T-helper 22 cell (primary cell): ENCODE data around the gene RCAN3.
"Not testable (repeated sequence)": the region's sequence is repeated elsewhere in the genome, so short reads cannot be mapped to it uniquely, and the experiment has no call there.

ENCODE experiments used
- DNase-seq: peaks from one replicate; pipeline ENCODE4 v3.0.0-alpha.2; 2020; ENCODE audit warnings: low read depth

RCAN3 gene

GRCh38 chr1:24502709-24503058 is at the start of gene RCAN3:
TSS of gene RCAN3 (plus strand) at chr1:24502836. CDS start at chr1:24514373, 11,537 bp downstream.
- peak; percentile 78 for DNase-seq

DNA sequence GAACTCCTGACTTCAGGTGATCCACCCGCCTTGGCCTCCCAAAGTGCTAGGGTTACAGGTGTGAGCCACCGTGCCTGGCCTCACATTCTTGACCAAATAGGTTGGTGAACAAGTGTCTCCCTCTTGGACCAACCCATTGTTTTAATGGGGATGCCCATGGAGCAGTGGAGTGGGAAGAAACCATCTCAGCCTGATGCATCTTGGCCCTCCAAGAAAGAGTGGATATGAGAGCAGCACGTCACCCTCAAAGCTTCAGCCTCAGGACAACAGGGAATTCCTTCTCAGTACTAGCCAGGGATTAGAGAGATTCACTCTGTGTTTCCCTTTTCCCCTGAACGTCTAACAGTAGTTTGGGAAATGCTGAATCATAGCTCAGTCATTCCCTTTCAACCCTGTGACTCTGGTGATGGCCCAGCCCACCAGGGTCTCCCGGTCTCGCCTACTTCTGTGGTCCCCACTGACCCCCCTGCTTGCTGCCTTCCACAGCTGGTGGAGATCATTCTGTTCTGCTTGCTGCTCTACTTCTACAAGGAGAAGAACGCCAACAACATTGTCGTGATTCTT is 49.6 kb upstream of the RCAN3 start:
- DNase-seq: no peak

GRCh38 chr1:24454673-24455072 is 48.0 kb upstream of the RCAN3 start:
- no peak for DNase-seq

- DNase-seq: no peak
These were observed 47.4 kb upstream of the RCAN3 start for GRCh38 chr1:24455272-24455671.

- DNase-seq: no peak
These were observed 44.8 kb upstream of the RCAN3 start for GRCh38 chr1:24457866-24458265.

- DNase-seq: no peak
These were observed 42.9 kb upstream of the RCAN3 start for GRCh38 chr1:24459551-24460266.

- DNase-seq: not testable (repeated sequence)
These were observed 40.5 kb upstream of the RCAN3 start for GRCh38 chr1:24462128-24462527.

- DNase-seq: no peak
These were observed 38.6 kb upstream of the RCAN3 start for GRCh38 chr1:24463776-24464735.

GRCh38 chr1:24465099-24465498 is 37.5 kb upstream of the RCAN3 start:
- DNase-seq: no peak

GRCh38 chr1:24465638-24466037 is 37.0 kb upstream of the RCAN3 start:
- no peak for DNase-seq

- no peak for DNase-seq
These were observed 33.8 kb upstream of the RCAN3 start for GRCh38 chr1:24468685-24469316.

GRCh38 chr1:24470592-24470991 is 32.0 kb upstream of the RCAN3 start:
- no peak for DNase-seq

DNA sequence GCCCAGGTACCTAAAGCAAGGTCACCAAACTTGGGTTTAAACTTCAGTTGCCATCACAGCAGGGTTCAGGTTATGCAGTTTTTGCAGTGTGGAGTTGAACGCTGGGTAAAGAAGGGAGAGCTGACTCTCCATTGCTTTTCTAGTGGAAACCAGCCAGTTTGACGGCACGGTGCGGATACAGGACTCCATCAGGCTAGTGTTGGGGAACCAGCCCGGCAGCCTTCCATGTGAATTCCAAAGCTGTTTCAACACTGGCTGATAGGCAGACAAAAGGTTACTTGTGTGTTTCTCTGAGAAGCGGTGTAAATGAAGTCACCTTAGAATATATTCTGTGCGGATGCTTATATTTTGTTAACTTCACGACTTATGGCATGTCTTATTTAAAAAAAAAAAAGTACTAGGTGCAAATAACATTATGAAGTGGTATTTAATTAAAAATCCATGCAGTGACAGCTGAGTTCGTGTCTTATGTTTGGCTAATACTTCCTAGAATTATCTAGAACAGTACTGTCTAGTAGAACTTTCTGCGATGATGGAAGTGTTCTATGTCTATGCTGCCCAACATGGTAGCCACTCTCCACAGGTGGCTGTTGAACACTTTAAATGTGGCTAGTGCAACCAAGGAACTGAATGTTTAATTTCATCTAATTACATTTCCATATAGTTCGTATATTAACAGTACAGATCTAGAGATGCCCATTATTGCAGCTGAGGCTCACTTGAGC is 29.9 kb upstream of the RCAN3 start:
- no peak for DNase-seq

- no peak for DNase-seq
These were observed 28.4 kb upstream of the RCAN3 start for GRCh38 chr1:24474193-24474592.

GRCh38 chr1:24475700-24476099 is 26.9 kb upstream of the RCAN3 start:
- DNase-seq: no peak

- no peak for DNase-seq
These were observed 26.1 kb upstream of the RCAN3 start for GRCh38 chr1:24476571-24476970.

DNA sequence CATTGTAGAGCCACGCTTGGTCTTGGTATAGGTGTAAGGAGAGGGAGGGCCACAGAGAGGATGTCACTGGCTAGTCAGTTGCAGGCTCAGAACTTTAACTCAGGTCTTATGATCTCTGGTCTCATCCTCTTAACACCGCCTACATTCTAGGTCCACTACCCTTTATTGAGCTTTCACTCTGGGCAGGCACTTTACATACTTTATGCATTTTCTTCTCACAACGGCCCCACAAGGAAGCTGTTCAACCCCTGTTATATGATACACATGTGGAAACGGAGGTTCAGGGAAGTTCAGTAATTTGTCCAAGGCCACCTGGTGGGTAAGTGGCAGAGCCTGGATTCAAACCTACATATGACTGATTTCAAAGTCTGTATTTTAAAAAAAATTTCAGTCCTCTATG is 25.3 kb upstream of the RCAN3 start:
- no peak for DNase-seq

DNA sequence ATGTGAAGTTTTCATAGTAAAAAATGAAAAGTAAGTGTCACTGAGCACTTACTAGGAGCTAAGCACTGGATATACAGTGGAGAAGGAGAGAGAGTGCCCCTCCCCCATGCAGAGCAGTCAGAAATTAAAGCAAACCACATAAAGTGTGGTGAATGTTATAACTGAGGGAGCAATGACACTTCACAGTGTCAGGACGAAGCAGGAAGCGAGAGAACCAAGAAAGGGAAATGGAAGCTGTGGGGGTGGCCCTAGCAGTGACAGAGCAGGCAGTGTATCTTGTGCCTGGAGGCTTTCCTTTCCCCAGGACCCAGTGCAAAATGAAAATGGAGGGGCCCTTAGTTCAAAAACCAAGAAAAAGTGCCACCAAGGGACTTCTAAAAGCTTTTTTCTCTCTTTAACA is 21.5 kb upstream of the RCAN3 start:
- DNase-seq: peak; percentile 46

DNA sequence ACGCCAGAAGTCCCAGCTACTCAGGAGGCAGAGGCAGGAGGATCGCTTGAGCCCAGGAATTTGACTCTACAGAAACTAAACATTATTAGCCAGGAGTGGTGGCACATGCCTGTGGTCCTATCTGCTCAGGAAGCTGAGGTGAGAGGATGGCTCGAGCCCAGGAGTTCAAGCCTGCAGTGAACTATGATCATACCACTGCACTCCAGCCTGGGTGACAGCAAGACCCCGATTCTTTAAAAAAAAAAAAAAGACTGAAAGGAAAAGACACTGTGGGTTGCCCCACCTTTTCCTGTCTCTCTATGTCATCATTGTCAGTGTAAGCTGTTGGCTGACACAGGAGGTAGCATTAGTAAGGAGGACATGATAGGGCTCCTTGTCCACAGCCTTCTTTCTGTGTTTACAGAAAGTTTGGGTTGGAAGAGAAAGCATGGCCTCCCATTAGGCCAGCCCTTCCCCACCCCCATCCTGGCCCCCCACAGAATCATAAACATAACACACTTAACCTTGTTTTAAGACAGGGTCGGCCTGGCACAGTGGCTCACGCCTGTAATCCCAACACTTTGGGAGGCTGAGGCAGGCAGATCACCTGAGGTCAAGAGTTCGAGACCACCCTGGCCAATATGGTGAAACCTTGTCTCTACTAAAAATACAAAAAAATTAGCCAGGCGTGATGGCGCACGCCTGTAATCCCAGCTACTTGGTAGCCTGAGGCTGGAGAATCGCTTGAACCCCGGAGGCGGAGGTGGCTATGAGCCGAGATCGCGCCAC is 20.6 kb upstream of the RCAN3 start:
- peak; percentile 43 for DNase-seq

- no peak for DNase-seq
These were observed 19.2 kb upstream of the RCAN3 start for GRCh38 chr1:24483441-24483840.

DNA sequence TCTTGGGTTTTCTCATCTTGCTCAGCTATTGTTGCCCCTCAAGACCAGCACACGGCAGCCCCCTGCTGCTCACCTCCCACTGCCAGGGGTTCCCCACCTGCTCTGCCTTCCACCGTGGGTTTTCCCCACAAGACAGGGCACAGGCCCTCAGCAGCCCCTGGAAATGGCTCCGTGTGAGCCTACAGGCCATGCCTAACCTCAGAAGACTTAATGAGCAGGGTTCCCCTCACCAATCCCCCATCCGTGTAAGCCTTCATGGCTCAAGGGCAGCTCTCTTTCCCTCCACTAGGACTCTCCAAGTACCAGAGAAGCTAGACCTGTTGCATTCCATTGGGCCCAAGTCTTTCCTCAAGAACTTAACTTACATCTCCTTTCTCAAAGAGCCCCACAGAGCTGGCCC is 18.4 kb upstream of the RCAN3 start:
- no peak for DNase-seq
